ENCODE data around the gene NFIA.

The NFIA gene

DNA sequence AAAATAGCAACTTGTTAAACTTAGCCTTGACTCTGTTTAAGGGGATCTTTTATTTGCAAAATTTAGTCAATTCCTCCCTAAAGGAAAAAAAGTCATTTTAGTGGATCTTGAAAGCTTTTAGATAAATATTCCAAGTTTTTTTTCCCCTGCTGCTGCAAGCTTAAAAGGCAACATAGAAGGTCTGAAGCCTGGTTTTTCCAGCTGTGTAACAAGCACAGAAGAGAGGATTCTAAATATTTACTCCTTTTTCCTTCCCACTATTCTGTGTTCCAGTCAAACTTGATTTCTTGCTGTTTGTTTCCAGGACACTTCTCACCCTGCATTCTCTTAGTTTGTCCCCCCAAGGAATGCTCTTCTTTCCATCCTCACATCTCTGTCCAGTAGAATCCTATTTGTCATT lies 86.7 kb downstream of the NFIA start:
- H3K4me3 ChIP-seq (ENCODE audit: low read length, poor library complexity, severe bottlenecking) = no peak overlapping the region
- H3K4me1 ChIP-seq (ENCODE audit: insufficient read depth, low read length, poor library complexity, severe bottlenecking) = no peaks in the 10 kb centered on the region
- H4K20me1 ChIP-seq (ENCODE audit: insufficient read depth, low read length, poor library complexity, severe bottlenecking) = no peaks in the 10 kb centered on the region
- H3K36me3 ChIP-seq (ENCODE audit: insufficient read depth, low read length) = no peaks in the 10 kb centered on the region
- H2AFZ ChIP-seq (ENCODE audit: low read length) = no peak overlapping the region
- H3K4me2 ChIP-seq (ENCODE audit: low read depth, low read length, poor library complexity, severe bottlenecking) = no peak overlapping the region
- no peaks in the 10 kb centered on the region for H3K9me3 ChIP-seq (ENCODE audit: insufficient read depth, low read depth, low read length)
- no peaks in the 10 kb centered on the region for H3K79me2 ChIP-seq (ENCODE audit: insufficient read depth, low read length)
- no peak for TF ChIP-seq EZH2phosphoT487 (IDR thresholded peaks at IDR 0.05; ENCODE audit: borderline replicate concordance)
- TF ChIP-seq, protein P1, sequence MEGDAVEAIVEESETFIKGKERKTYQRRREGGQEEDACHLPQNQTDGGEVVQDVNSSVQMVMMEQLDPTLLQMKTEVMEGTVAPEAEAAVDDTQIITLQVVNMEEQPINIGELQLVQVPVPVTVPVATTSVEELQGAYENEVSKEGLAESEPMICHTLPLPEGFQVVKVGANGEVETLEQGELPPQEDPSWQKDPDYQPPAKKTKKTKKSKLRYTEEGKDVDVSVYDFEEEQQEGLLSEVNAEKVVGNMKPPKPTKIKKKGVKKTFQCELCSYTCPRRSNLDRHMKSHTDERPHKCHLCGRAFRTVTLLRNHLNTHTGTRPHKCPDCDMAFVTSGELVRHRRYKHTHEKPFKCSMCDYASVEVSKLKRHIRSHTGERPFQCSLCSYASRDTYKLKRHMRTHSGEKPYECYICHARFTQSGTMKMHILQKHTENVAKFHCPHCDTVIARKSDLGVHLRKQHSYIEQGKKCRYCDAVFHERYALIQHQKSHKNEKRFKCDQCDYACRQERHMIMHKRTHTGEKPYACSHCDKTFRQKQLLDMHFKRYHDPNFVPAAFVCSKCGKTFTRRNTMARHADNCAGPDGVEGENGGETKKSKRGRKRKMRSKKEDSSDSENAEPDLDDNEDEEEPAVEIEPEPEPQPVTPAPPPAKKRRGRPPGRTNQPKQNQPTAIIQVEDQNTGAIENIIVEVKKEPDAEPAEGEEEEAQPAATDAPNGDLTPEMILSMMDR (conservative IDR thresholded peaks at IDR 0.05; ENCODE audit: low read length) = no peak
- no peaks in the 10 kb centered on the region for H3K27me3 ChIP-seq (ENCODE audit: insufficient read depth, low read length, poor library complexity, severe bottlenecking)
- no peak overlapping the region for H3K9ac ChIP-seq (ENCODE audit: low read depth, low read length, poor library complexity, severe bottlenecking)
- no peaks in the 10 kb centered on the region for H3F3A ChIP-seq (ENCODE audit: low read depth)
- H3K9me2 ChIP-seq (replicated peaks; ENCODE audit: low read depth, low read length) = no peaks in the 10 kb centered on the region

DNA sequence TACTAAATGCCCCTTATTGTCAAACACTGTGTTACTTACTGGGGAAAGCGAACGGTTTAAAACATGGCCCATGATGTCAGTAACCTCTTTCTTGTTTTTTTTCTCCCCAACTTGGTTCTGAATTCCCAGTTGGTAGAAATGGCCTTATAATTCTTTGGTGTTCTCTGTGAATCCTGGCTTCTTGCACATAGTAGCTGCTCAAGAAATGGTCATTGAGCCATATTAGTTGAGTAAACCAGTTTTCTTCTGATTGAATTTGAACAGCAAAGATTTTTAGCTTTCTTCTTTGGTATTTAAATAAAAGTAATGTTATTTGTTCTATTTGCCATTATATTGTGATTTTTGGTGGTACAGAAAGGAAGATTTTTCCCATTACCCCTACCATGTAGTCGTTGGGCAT lies 87.3 kb downstream of the NFIA start:
- no peaks in the 10 kb centered on the region for H3K9me2 ChIP-seq (replicated peaks; ENCODE audit: low read depth, low read length)
- H3K4me1 ChIP-seq (ENCODE audit: insufficient read depth, low read length, poor library complexity, severe bottlenecking) = no peaks in the 10 kb centered on the region
- no peaks in the 10 kb centered on the region for H3K36me3 ChIP-seq (ENCODE audit: insufficient read depth, low read length)
- no peak overlapping the region for H3K4me3 ChIP-seq (ENCODE audit: low read length, poor library complexity, severe bottlenecking)
- H3K79me2 ChIP-seq (ENCODE audit: insufficient read depth, low read length) = no peaks in the 10 kb centered on the region
- no peak for TF ChIP-seq EZH2phosphoT487 (IDR thresholded peaks at IDR 0.05; ENCODE audit: borderline replicate concordance)
- TF ChIP-seq, protein P1 (conservative IDR thresholded peaks at IDR 0.05; ENCODE audit: low read length) = no peak
- H3K4me2 ChIP-seq (ENCODE audit: low read depth, low read length, poor library complexity, severe bottlenecking) = no peak overlapping the region
- H3F3A ChIP-seq (ENCODE audit: low read depth) = no peaks in the 10 kb centered on the region
- H3K9me3 ChIP-seq (ENCODE audit: insufficient read depth, low read depth, low read length) = no peaks in the 10 kb centered on the region
- no peaks in the 10 kb centered on the region for H3K27me3 ChIP-seq (ENCODE audit: insufficient read depth, low read length, poor library complexity, severe bottlenecking)
- H3K9ac ChIP-seq (ENCODE audit: low read depth, low read length, poor library complexity, severe bottlenecking) = no peak overlapping the region
- no peak overlapping the region for H2AFZ ChIP-seq (ENCODE audit: low read length)
- no peaks in the 10 kb centered on the region for H4K20me1 ChIP-seq (ENCODE audit: insufficient read depth, low read length, poor library complexity, severe bottlenecking)

DNA sequence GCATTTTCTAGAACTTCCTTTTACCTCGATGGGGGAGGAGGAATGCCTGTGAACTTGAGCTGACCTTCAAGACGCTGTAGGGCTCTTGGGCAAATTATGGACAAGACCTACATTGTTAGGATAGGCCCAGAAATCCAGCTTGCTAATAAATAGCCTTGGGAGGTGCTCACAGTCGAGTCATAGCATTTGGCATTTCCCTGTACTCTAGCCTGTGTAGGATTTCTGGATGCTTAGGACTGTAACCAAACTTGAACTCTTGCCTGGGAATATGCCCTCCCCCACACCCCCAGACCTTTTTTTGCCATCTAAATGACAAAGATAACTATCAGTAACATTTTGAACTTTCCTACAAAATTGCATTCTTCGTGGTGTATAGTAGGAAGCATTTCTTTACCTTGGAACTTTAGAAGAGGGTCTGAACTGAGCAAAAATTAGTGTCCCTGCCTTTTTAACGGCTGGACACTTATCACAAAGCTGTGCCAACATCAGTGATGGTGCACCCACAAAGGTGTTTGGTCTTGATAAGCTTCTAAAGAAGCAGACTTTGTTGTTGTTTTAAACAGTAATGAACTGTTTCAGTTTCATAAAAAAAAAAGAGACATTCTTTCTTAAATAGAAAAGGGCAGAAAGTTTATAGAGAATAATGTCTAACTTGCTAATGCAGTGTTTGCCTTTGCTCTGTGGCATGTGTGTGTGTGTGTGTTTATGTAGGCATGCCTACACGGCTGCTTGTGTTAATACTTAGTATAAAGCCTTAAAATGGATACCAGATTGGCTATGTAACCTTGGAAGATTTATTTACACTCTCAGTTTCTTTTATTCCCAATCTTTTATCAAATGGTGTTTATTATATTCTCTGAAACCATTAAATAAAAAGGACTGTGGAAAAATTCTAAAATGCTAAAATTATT lies 88.2 kb downstream of the NFIA start:
- Histone ChIP-seq H3K79me2 (ENCODE audit: insufficient read depth, low read length) (no peaks in the 10 kb centered on the region), H3K9me2 (replicated peaks; ENCODE audit: low read depth, low read length) (no peaks in the 10 kb centered on the region), H3K27me3 (ENCODE audit: insufficient read depth, low read length, poor library complexity, severe bottlenecking) (no peaks in the 10 kb centered on the region), H4K20me1 (ENCODE audit: insufficient read depth, low read length, poor library complexity, severe bottlenecking) (no peaks in the 10 kb centered on the region), H3K36me3 (ENCODE audit: insufficient read depth, low read length) (no peaks in the 10 kb centered on the region), H3K4me1 (ENCODE audit: insufficient read depth, low read length, poor library complexity, severe bottlenecking) (no peaks in the 10 kb centered on the region), H3K9ac (ENCODE audit: low read depth, low read length, poor library complexity, severe bottlenecking) (no peak overlapping the region), H3K4me2 (ENCODE audit: low read depth, low read length, poor library complexity, severe bottlenecking) (no peak overlapping the region), H3K9me3 (ENCODE audit: insufficient read depth, low read depth, low read length) (no peaks in the 10 kb centered on the region), H3F3A (ENCODE audit: low read depth) (no peaks in the 10 kb centered on the region), H2AFZ (ENCODE audit: low read length) (no peak overlapping the region), H3K4me3 (ENCODE audit: low read length, poor library complexity, severe bottlenecking) (no peak overlapping the region)
- no peak for TF ChIP-seq EZH2phosphoT487 (IDR thresholded peaks at IDR 0.05; ENCODE audit: borderline replicate concordance)
- TF ChIP-seq, protein P1 (conservative IDR thresholded peaks at IDR 0.05; ENCODE audit: low read length) = no peak

Data from Loucy (cell line).